H1 (cell line): Measurements from ENCODE around the gene FGGY. TPM values are rescaled to one million over a fixed set of nuclear protein-coding genes. Genes with fewer than 3 reads are reported as not detected.

Source experiments
- CTCF ChIA-PET: fragments of 300-600 bp; sonication (Branson Sonifier 250); formaldehyde crosslinking; loops from one replicate; lab custom pipeline; 2021; ENCODE audit not compliant: partially characterized antibody; lab: Charles Lee
- POLR2A ChIA-PET: fragments of 300-600 bp; sonication (Branson Sonifier 250); formaldehyde crosslinking; loops from one replicate; lab custom pipeline; 2021; ENCODE audit warnings: inconsistent platforms; ENCODE audit not compliant: partially characterized antibody; lab: Charles Lee
- DNase-seq, 2 experiments: peaks; one replicate each; pipeline versions ENCODE4 v3.0.0 to v3.0.0-alpha.2; 2010 to 2022; ENCODE audit warnings: low spot score in 2 of 2, low read depth in 1 of 2, mixed read lengths in 1 of 2
- FAIRE-seq: peaks from 2 replicates; lab custom pipeline; 2011; peaks lifted over from hg19 to GRCh38; lab: Jason Lieb, UNC
- H2AFZ ChIP-seq: 2 replicates; pipeline ENCODE4 v1.8.1; 2012; ENCODE audit warnings: low read length, inconsistent platforms
- H2AK5ac ChIP-seq: 2 replicates; pipeline ENCODE4 v1.6.1; 2013; ENCODE audit warnings: low read depth, low read length
- H2BK120ac ChIP-seq: replicated peaks from 2 replicates; pipeline ENCODE3; 2013; ENCODE audit warnings: low read depth, low read length, inconsistent platforms
- H2BK12ac ChIP-seq: 2 replicates; pipeline ENCODE4 v1.6.1; 2013; ENCODE audit warnings: low read depth, low read length
- H2BK15ac ChIP-seq: 2 replicates; pipeline ENCODE4 v1.6.1; 2013; ENCODE audit warnings: low read length
- H2BK20ac ChIP-seq: 2 replicates; pipeline ENCODE4 v1.6.1; 2013; ENCODE audit warnings: low read length
- H2BK5ac ChIP-seq: 2 replicates; pipeline ENCODE4 v1.6.1; 2013; ENCODE audit warnings: low read depth, low read length
- H3K14ac ChIP-seq: 2 replicates; pipeline ENCODE4 v1.6.1; 2013; ENCODE audit warnings: inconsistent platforms; ENCODE audit not compliant: insufficient read length
- H3K18ac ChIP-seq: 2 replicates; pipeline ENCODE4 v1.6.1; 2013; ENCODE audit warnings: low read length; ENCODE audit errors: extremely low read depth
- H3K23ac ChIP-seq: 2 replicates; pipeline ENCODE4 v1.6.1; 2013; ENCODE audit warnings: inconsistent platforms; ENCODE audit not compliant: insufficient read length
- H3K23me2 ChIP-seq: 2 replicates; pipeline ENCODE4 v1.6.1; 2013; ENCODE audit warnings: low read depth, low read length
- H3K27ac ChIP-seq: 2 replicates; pipeline ENCODE4 v1.6.1; 2011; ENCODE audit warnings: low read depth, low read length, inconsistent platforms
- H3K27me3 ChIP-seq, 4 experiments: replicated peaks in 1 of 4; 1 replicate in 1 of 4; 2 replicates in 3 of 4; pipeline versions ENCODE4 v1.6.1 to v1.8.1; 2011 to 2013; ENCODE audit warnings: low read length in 3 of 4, mild to moderate bottlenecking in 3 of 4, inconsistent platforms in 2 of 4, mixed read lengths in 2 of 4, moderate library complexity in 1 of 4; ENCODE audit not compliant: control insufficient read depth in 3 of 4, insufficient read depth in 3 of 4; ENCODE audit errors: extremely low read depth in 1 of 4
- H3K36me3 ChIP-seq, 4 experiments: 2 replicates each; pipeline versions ENCODE4 v1.6.1 to v1.8.1; 2011 to 2013; ENCODE audit warnings: mild to moderate bottlenecking in 4 of 4, low read length in 3 of 4, moderate library complexity in 2 of 4, control low read depth in 1 of 4, inconsistent platforms in 1 of 4; ENCODE audit not compliant: insufficient read depth in 4 of 4, control insufficient read depth in 2 of 4
- H3K4ac ChIP-seq: replicated peaks from 2 replicates; pipeline ENCODE3; 2013; ENCODE audit warnings: low read length, low read depth, mixed read lengths, inconsistent platforms; ENCODE audit not compliant: insufficient read length
- H3K4me1 ChIP-seq, 4 experiments: replicated peaks in 1 of 4; 1 replicate in 1 of 4; 2 replicates in 3 of 4; pipeline versions ENCODE4 v1.6.1 to v1.8.1; 2011 to 2013; ENCODE audit warnings: low read length in 3 of 4, inconsistent platforms in 2 of 4, mixed read lengths in 1 of 4; ENCODE audit not compliant: insufficient read depth in 4 of 4, control insufficient read depth in 3 of 4
- H3K4me2 ChIP-seq, 2 experiments: 2 replicates each; pipeline versions ENCODE4 v1.6.1 to v1.8.1; 2011 to 2013; ENCODE audit warnings: low read depth in 2 of 2, low read length in 2 of 2, control low read depth in 1 of 2, inconsistent platforms in 1 of 2, mild to moderate bottlenecking in 1 of 2; ENCODE audit not compliant: insufficient read depth in 1 of 2
- H3K4me3 ChIP-seq, 4 experiments: fragments of 200-600, 300-600 bp in 1 of 4; sonication (generic), shearing (Covaris generic), sonication (Bioruptor Twin) in 1 of 4; 2 replicates each; pipeline versions ENCODE4 v1.5.1 to v1.8.1; 2011 to 2016; ENCODE audit warnings: low read length in 4 of 4, low read depth in 3 of 4, control low read depth in 2 of 4, inconsistent platforms in 2 of 4, mild to moderate bottlenecking in 2 of 4, mixed read lengths in 1 of 4, moderate library complexity in 1 of 4; ENCODE audit not compliant: insufficient read depth in 2 of 4; ENCODE audit errors: extremely low read depth in 1 of 4
- H3K56ac ChIP-seq: replicated peaks from 2 replicates; pipeline ENCODE3; 2013; ENCODE audit warnings: low read depth, mild to moderate bottlenecking, mixed read lengths, low read length, inconsistent platforms; ENCODE audit not compliant: insufficient read length
- H3K79me1 ChIP-seq: 2 replicates; pipeline ENCODE4 v1.6.1; 2013; ENCODE audit warnings: low read depth, low read length, control low read depth
- H3K79me2 ChIP-seq, 2 experiments: 2 replicates each; pipeline versions ENCODE4 v1.6.1 to v1.8.1; 2012 to 2013; ENCODE audit warnings: low read length in 2 of 2, mild to moderate bottlenecking in 2 of 2, inconsistent platforms in 1 of 2; ENCODE audit not compliant: insufficient read depth in 2 of 2, control insufficient read depth in 1 of 2
- H3K9ac ChIP-seq, 4 experiments: replicated peaks in 1 of 4; 1 replicate in 1 of 4; 2 replicates in 3 of 4; pipeline versions ENCODE4 v1.6.1 to v1.8.1; 2011 to 2013; ENCODE audit warnings: low read depth in 3 of 4, low read length in 3 of 4, control low read depth in 2 of 4, mild to moderate bottlenecking in 2 of 4, moderate library complexity in 2 of 4, inconsistent platforms in 1 of 4; ENCODE audit errors: extremely low read depth in 1 of 4
- H3K9me3 ChIP-seq, 2 experiments: 2 replicates each; pipeline versions ENCODE4 v1.6.1 to v1.8.1; 2012 to 2013; ENCODE audit warnings: mild to moderate bottlenecking in 2 of 2, moderate library complexity in 2 of 2, control low read depth in 1 of 2, inconsistent platforms in 1 of 2, low read depth in 1 of 2, low read length in 1 of 2, mixed read lengths in 1 of 2; ENCODE audit not compliant: insufficient read depth in 2 of 2
- H4K20me1 ChIP-seq, 2 experiments: replicated peaks in 1 of 2; 2 replicates each; pipeline versions ENCODE3 to v1.8.1; 2011 to 2013; ENCODE audit warnings: inconsistent platforms in 2 of 2, low read length in 2 of 2, mild to moderate bottlenecking in 1 of 2; ENCODE audit not compliant: insufficient read depth in 2 of 2, control insufficient read depth in 1 of 2
- H4K5ac ChIP-seq: 2 replicates; pipeline ENCODE4 v1.6.1; 2013; ENCODE audit warnings: low read length, low read depth, mixed read lengths, inconsistent platforms; ENCODE audit not compliant: insufficient read length
- H4K8ac ChIP-seq: 2 replicates; pipeline ENCODE4 v1.8.0; 2013; ENCODE audit warnings: mild to moderate bottlenecking, moderate library complexity, low read length, inconsistent platforms; ENCODE audit not compliant: insufficient read depth; ENCODE audit errors: extremely low read depth
- H4K91ac ChIP-seq: replicated peaks from 2 replicates; pipeline ENCODE3; 2013; ENCODE audit warnings: low read length, mixed read lengths, inconsistent platforms; ENCODE audit not compliant: insufficient read length
- KDM1A ChIP-seq: fragments of 200-600, 300-600 bp; sonication (generic); IDR thresholded peaks from 2 replicates; pipeline ENCODE4 v1.7.1; 2016; ENCODE audit warnings: mild to moderate bottlenecking, low read length, borderline replicate concordance
- RBBP5 ChIP-seq: IDR thresholded peaks from 2 replicates; pipeline ENCODE4 v1.7.1; 2012; ENCODE audit warnings: low read depth, mild to moderate bottlenecking, inconsistent platforms, low read length, moderate library complexity, borderline replicate concordance
- SIN3A ChIP-seq, 2 experiments: IDR thresholded peaks in 1 of 2; conservative IDR thresholded peaks in 1 of 2; 2 replicates each; pipeline ENCODE4 v1.6.1; 2011 to 2012; ENCODE audit warnings: low read length in 2 of 2, improper control_type of control experiment in 1 of 2, low read depth in 1 of 2, mild to moderate bottlenecking in 1 of 2
- WGBS, 2 experiments: shearing (Covaris generic) in 1 of 2; methylation state at CpG; one replicate each; pipeline versions ENCODE4 v1.1.6 to v1.1.7; 2013 to 2015; ENCODE audit warnings: low lambda C conversion rate in 2 of 2, mixed read lengths in 2 of 2, inconsistent platforms in 1 of 2, low coverage in 1 of 2, missing lambda C conversion rate in 1 of 2; ENCODE audit not compliant: insufficient replicate concordance in 2 of 2, insufficient coverage in 1 of 2, insufficient read length in 1 of 2; ENCODE audit errors: extremely low coverage in 1 of 2, missing lambda C conversion rate in 1 of 2; 5-methylcytosine and 5-hydroxymethylcytosine counted together
- polyA plus RNA-seq, 7 experiments: library from polyadenylated mRNA; depleted of rRNA in 3 of 7; stranded (reverse) in 5 of 7; unstranded in 2 of 7; fragments of >200 nt in 5 of 7; fragments of 200-250 nt in 2 of 7; gene quantifications; 1 replicate in 5 of 7; 2 replicates in 1 of 7; 4 replicates in 1 of 7; pipeline versions ENCODE4 v1.2.1 to v1.2.3, GENCODE V29; 2011 to 2013; ENCODE audit warnings: missing spikeins in 2 of 7, mixed read lengths in 2 of 7
- total RNA-seq: library from RNA; stranded (reverse); fragmentation: NEBNext Ultra II Directional; extraction: Animal tissue kit (Norgen Biotek cat#: 25700); gene quantifications from 2 replicates; pipeline ENCODE4 v1.2.1, GENCODE V29; 2021

FGGY gene
- total and polyA plus RNA-seq, 2 of the 8 experiments (the other 6 are each of a cell fraction or from before 2014, with no cell fraction given): 10.3 to 12.5 TPM

DNA sequence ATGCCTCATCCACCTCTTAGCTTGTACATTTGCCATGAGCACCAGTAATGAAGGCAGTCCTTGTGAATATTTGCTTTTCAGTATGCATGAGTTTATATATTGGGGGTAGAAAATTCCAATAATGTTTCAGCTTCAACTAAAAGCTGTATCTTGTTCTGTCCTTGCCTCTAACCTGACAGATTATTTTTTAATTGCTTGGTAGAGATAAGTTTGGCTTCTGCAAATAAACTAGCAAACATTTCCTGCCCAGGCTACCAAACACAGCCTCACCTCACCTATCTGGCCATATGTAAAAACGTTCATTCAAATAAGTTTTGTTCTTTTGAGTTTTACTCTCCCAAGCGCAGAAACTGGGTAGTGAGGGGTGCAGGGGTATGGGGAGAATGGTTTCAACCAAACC lies 442.2 kb downstream of the FGGY start:
- Histone ChIP-seq H2AK5ac (no peak overlapping the region), H2BK120ac (no peak overlapping the region), H2BK12ac (no peak overlapping the region), H3K79me2 (no peaks in the 10 kb centered on the region), H3K14ac (no peak overlapping the region), H3K23me2 (no peaks in the 10 kb centered on the region), H3K36me3 (no peaks in the 10 kb centered on the region), H3K4me3 (no peak overlapping the region), H3K27ac (no peak overlapping the region), H3K9ac (no peak overlapping the region), H3K4ac (no peak overlapping the region), H3K23ac (no peak overlapping the region), H3K27me3 (no peaks in the 10 kb centered on the region), H3K56ac (no peak overlapping the region), H4K20me1 (no peaks in the 10 kb centered on the region), H2BK5ac (no peak overlapping the region), H3K4me1 (no peaks in the 10 kb centered on the region), H3K79me1 (no peaks in the 10 kb centered on the region), H3K4me2 (no peak overlapping the region), H4K8ac (no peak overlapping the region), H3K18ac (no peak overlapping the region), H4K5ac (no peak overlapping the region), H2BK20ac (no peak overlapping the region), H4K91ac (no peak overlapping the region), H2AFZ (no peak overlapping the region), H3K9me3 (peaks cover 18 to 21% of the 10 kb centered on the region in 2 experiments; a peak in 3 of 4 replicates), H2BK15ac (no peak overlapping the region)
- ChIA-PET POLR2A (no interaction called here), CTCF (interaction anchor here (1.5 to 3.1 kb wide), 2 partner anchors 9 to 21 kb away, joined by 4 to 15 read pairs; no protein-coding TSS in a partner anchor)
- WGBS, 2 experiments: 88% methylated on average over 2 of the region's 2 CpGs; no CpG with 5 or more reads in 1 of the 2 experiments
- DNase-seq: no peak
- FAIRE-seq: no peak
- no peak for TF ChIP-seq KDM1A
- TF ChIP-seq SIN3A (conservative IDR thresholded peaks at IDR 0.05 in 1 of 2, IDR thresholded peaks at IDR 0.05 in 1 of 2; ENCODE audit: low read depth in 1 of 2, low read length in 2 of 2): no peak
- no peak for TF ChIP-seq RBBP5
